HG03103 (cell line): Measurements from ENCODE around the gene CACNA1C.
"Not testable (repeated sequence)": the region's sequence is repeated elsewhere in the genome, so short reads cannot be mapped to it uniquely, and the experiment has no call there.

Experiments
- ATAC-seq: cut with Tn5 transposase; IDR thresholded peaks from one replicate; pipeline ENCODE4 v1.9.1; 2021; ENCODE audit warnings: low read depth; ENCODE audit not compliant: unreplicated experiment

The CACNA1C gene

DNA sequence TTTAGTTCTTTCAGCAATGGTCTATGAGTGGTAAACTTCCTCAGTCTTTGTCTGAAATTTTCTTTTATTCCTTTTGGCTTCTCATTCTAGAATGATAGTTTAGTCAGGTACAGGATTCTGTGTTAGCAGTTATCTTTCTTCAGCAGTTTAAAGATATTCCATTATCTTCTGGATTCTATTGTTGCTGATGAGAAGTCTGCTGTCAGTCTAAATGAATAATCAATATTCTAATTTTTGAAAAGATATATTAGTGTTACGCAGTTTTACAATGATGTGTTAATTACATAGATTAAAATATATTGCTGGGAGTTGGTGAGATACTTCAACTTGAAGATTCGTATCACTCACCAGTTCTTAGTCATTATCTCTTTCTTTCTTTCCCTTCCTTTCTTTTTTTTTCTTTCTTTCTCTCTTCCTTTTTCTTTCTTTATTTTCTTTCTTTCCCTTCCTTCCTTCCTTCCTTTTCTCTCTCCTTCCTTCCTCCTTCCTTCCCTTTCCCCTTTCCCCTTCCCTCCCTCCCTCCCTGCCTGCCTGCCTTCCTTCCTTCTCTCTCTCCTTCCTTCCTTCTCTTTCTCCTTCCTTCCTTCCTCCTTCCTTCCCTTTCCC lies 17.8 kb downstream of the CACNA1C start:
- no peak for ATAC-seq

DNA sequence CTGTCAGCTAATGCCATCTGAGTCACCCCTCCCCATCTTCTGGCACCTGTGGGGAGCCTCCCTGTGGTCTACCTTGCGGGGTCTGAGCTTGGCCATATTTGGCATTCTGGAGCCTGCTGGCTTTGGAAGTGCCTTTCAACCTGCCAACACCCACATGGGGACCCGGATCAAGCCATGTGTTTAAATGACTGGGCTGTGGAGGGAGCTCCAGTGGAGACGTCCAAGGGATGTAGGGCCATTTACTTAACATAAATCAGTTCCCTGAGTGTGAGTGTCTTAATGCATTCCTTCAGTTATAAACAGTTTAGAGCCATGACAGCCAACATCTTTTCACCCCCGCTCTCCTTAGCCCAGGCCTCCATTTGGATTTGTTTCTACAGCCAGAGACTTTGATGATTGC lies 22.0 kb downstream of the CACNA1C start:
- ATAC-seq = no peak

DNA sequence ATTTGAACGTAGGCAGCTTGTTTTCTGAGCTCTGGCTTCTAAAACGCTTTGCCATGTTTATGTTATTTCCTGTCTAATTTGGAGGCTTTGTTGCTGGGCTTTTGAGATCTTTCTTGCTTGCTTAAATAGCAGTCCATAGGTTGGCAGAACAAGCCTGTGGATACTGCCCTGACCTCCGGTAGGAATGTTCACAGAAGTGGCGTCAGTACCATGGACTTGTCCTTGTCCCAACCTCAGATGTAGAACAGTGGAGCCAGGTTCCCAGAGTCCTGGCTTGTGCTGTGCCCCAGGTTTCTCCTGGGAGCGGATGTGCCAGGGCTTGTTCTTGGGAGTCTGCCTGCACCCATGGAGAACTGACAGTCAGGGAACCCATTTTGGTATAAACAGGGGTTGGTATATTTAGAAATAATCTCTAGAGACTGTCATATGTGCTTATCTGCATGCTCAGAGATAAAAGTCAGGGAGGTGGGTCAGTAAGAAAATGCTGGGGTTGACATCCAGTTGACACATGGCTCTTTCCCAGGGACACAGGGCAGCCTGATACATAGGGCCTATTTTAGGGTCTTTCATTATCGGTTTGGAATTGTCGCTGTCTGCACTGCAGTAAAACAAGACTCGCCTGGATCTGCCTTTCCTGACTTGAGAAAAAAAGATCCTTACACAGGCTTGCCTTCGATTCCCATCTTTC lies 22.9 kb downstream of the CACNA1C start:
- ATAC-seq = no peak

DNA sequence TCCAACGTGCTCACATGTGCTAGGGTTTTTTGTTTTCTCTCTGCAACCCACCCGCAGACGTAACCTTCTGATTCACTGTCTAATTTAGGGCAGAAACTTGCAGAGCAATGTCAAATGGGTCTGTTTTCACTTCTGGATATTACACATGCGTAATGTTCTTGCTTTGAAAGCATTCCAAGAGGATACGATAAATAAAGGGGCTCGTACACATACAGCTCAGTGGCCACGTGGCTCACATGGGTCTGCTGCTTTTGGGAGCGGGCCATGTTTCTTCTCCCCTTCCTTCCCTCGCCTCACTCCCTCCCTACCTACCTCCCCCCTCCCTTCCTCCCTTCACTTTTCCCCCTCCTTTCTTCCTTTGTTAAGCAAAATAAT lies 23.4 kb downstream of the CACNA1C start:
- no peak for ATAC-seq

DNA sequence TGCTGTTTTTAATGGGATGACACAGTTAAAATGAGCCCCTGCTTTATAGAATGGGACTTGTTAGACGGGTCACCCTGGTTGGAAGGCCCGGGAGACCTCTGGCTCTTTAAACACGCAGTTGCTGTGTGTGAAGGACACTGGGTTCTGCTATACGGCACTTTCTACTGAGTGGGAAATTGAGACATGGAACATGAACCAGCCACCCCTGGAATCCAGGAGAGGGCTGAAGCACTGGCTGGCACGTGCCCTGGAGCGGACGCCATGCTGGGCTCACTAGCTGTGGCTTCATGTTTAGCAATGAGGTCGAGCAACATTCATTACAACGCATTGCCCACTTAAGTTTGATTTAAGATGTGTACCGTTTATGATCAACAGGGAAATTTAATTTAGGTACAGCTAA lies 23.9 kb downstream of the CACNA1C start:
- ATAC-seq = no peak

DNA sequence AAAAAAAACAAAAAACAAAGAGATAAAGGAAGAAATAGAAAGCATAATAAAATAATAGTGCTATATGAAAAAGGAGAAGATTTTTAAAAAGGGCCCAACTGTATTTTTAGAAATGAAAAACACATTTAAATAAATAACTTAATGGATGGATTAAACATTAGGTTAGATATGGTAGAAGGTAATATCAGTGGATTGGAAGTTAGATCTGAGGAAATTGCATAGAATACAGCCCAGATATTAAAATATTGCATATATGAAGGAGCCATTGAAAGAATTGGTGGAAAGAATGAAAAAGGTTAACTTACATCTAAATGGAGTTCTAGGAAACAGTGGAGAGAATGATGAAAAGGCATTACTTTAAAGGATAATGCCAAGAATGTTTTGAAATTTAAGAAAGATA lies 27.8 kb downstream of the CACNA1C start:
- ATAC-seq = no peak

DNA sequence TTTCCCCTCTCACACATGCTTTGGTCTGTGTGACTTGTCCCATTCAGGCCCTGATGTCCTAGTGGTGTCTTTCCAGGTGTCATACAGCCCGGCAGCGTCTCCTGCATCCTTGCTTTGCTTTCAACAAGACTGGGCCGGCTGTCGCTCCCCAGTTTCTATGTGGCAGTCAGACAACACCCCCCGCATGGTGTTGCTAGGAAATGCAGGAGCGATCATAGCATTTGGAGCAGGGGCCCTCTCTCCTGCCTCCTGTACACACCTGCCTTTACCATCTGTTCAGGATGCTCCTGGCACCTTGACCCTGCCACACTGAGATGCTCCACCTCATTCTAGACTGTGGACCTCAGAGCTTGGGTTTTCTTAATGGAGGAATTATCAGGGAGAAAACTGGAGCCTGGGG lies 29.5 kb downstream of the CACNA1C start:
- ATAC-seq = no peak

DNA sequence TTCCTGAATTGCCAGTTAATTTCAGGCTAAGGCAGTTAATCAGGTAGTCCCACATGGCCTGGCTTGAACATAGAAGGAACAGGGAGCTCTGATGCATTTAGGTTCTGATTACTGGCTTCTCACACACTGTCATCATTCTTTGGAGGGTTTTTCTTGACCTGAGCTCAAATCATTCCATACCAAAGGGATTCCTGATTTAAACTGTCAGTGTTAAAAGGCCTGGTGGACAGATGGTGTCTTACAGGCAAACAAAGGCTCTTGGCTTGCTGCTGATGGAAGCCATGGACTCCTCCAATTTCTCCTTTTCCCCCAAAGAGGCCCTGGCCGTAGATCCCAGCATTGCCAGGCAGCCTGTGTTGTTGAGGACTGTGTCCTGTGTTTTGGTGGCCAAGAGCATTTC lies 30.2 kb downstream of the CACNA1C start:
- no peak for ATAC-seq

DNA sequence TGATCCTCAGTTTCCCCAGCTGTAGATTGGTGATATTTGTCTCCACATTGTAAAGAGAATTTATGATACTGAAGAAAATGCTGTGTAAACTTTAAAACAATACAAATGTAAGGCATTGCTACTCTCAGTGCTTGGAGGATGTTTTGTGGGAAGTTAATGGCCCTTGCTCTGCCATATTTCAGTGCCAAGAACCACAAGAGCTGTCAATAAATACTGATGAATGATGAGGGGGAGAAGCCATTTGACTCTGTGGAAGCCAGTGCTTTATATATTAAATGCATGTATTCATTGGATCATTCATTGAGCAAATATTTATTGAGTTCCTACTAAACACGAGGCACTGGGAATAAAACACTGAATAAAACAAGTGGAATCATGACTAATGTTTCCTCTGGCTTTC lies 30.8 kb downstream of the CACNA1C start:
- no peak for ATAC-seq

DNA sequence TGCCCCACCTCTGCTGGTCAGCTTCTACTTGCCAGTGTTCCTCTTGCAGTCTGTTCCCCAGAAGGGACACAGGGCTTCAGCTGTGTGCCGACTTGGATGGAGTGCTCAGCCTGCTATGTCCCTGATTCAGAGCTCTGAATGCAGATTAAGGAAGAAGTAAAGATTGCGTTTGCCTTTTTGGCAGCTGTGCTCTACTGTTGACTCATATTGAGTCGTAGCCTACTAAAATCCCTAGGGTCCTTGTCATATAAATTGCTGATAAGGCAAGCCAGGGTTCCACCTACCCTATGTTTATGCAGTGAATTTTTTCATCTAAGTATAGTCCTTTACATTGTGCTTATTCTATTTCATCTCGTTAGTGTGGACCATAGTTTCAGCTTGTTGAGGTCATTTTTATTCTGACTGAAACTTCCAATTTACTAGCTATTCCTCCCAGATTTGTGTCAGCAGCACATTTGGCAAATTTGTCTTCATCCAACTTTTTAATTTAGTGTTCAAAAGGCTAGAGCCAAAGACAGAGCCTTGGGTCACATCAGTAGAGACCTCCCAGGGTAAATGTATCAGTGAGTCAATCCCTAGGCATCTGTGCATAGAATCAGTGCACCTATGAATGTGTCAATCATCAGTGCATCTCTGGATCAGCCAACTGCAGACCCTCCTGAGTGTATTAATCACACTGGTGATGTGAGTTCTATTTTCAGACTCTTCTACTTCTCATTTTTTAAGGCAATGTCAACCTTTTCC lies 31.9 kb downstream of the CACNA1C start:
- no peak for ATAC-seq

DNA sequence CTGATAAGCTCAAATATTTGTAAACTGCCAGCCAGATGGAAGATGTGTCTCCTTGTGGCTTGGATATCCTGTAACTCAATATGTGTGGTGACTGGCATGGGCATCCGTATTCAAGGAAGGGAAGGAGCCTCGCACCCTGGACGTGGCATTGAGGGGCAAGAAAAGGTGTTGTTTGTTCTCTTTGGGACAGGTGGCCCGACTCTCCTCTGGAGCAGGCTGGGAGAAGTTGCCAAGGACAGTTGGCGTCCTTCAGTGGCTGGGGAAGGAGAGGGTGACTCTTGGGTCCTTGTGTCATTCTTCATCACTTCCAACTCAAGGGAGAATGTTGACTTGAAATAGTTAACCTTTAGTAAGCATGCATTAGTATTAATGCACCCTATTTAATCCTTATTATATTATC lies 39.6 kb downstream of the CACNA1C start:
- ATAC-seq = no peak

DNA sequence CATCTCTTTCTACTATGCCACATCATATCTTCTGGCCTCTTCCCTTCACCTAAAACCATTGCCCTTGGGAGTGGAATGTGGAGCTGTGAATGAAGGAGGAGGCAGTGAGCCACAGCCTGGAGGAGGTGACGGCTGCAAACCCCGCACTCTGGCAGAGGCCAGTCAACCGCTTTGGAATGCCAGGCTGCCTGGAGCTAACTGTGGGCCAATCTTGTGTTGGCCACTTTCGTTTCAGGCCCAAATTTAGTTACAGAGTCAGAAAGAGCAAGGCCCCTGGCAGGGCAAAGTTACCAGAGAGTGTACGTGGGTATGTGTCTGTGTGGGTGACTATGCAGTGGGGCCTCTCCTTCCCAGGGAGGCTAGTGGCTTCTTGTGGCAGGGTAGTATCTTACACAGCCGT lies 40.1 kb downstream of the CACNA1C start:
- no peak for ATAC-seq

DNA sequence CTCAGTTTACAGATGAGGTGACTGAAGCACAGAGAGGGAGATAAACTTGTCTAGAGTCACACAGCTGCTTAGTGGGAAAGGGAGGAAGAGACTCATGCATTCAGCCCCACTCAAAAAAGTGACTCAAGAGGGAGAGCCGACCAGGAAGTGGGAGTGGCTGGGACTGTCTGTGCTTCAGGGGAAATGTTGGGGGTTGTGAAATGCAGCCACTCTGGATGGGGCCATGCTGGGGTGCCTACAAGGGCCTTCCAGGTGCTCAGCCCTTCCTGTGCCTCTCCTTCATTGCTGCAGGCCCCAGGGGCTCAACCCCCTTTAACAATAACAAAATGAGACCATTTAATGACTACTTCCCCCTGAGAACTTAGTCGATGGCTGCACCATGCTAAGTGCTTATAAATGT lies 41.8 kb downstream of the CACNA1C start:
- ATAC-seq = no peak

DNA sequence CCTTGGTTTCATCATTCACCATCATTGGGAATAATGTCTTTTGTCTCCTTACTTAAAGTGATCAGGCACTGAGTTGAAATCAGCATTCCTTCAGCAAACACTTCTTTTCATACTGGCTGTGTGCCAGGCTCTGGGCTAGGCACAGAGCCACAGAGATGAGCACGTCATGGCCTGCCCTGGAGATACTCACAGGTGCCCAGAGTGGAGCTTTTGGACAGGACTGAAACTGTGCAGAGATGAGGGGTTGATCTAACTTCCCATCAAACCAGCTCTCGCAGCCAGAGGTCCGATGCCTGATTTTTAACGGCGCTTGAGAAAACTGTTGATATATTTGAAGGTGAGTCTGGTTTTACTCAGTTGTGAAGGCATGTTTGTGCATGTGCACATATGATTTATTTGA lies 43.1 kb downstream of the CACNA1C start:
- ATAC-seq = no peak

DNA sequence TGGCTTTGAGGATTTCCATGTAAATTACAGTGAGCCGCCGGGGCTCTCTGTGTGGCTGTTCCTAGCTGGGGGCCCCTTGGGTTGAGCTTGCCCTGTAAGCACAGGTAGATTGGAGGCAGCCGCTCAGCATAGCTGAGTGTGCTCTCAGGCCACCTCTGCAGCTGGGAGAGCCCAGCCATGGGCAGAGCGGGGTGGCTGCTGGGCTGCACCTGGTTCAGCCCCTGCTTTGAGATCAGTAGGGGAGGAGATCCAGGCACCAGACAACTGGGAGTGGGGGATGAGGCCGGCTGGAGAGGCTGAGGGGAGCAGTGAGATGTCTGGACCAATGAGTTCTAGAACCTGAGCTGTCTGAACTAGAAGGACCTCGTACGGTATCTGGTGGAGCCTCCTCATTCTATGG lies 44.8 kb downstream of the CACNA1C start:
- no peak for ATAC-seq

DNA sequence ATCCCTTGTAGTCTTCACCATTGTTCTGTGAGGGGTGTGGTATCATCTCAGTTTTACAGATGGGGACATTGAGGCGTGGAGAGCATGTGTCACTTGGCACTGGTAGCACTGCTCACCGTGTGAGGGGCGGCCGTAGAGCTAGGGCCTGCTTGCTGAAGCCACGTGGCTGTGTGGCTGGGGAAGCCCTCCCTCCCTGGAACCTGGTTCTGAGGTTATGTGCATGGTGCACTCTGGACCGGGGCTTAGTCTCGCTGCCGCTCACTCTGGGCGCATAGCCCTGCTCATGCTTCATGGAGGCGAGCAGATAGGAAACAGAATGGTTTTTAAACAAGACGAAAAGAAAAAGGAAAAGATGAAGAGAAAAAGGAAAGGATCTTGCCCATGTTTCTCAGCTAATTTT lies 46.1 kb downstream of the CACNA1C start:
- ATAC-seq = no peak

DNA sequence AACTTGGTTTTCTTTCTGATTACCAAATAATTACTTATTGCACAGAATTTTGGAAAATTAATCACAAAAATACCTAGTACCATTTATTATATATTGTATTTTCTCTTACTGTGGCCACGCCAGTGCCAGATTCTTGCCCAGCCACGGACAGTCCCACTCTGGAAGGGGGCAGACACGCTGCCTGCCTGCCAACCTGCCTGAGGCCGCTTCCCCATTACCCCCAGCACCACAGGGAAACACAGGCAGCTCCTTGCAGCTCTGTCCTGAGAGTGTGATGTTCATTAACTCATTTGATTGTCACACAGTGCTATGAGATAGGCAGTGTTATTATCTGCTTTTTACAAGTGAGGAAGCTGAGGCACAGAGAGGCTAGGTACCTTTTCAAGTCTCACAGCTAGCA lies 46.8 kb downstream of the CACNA1C start:
- no peak for ATAC-seq

DNA sequence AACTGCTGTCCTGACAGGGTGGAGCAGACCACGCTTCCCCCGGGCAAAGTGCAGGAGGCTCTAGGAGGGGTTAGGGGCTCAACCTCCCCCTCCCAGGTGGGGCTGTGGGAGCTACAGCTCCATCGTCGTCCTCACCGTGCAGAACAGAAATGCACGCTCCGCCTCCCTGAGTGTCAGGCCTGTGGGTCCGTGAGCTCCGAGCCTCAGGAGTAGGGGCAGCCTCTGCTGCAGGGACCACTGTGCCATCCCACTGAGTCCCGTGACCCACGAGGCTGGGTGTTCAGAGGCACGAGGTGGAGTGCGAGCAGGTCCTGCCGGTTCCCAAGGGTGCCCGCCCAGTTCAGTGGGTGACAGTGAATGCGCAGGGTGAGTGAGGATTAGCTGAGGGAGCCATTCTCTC lies 48.6 kb downstream of the CACNA1C start:
- ATAC-seq = no peak

DNA sequence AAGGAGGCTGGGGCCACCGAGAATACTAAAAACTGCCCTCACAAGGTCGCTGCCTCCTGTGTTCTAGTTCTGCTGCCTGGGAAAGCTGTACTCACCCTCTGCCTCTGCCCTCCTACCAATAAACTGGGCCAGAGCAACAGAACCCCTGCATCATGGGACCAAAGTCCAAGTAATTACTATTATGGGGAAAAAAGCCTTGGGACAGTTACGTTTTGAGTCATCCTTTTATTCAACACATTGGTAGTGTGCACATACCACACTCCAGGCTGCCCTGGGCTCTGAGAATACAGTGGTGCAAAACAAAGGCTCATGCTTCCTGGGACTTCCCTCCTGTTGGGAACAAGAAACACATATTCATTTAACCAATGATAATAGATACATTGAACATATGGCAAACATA lies 49.0 kb downstream of the CACNA1C start:
- no peak for ATAC-seq

DNA sequence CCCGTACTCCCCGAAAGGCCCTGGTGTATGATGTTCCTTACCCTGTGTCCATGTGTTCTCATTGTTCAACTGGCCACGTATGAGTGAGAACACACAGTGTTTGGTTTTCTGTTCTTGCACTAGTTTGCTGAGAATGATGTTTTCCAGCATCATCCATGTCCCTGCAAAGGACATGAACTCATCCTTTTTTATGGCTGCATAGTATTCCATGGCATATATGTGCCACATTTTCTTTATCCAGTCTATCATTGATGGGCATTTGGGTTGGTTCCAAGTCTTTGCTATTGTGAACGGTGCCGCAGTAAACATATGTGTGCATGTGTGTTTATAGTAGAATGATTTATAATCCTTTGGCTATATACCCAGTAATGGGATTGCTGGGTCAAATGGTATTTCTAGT lies 49.9 kb downstream of the CACNA1C start:
- not testable (repeated sequence) for ATAC-seq

DNA sequence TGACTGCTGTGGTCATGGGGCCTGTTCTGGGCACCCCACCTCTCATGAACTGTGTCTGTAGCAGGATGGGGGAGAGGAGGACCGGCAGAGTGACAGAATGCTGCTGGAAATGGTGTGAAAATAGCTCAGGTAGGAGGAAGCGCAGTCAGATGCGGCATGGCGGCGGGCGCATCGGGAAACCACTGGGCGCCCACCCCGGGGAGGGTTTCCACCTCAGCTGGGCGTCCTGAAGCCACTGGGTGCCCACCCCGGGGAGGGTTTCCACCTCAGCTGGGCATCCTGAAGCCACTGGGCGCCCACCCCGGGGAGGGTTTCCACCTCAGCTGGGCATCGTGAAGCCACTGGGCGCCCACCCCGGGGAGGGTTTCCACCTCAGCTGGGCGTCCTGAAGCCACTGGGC lies 52.6 kb downstream of the CACNA1C start:
- not testable (repeated sequence) for ATAC-seq

DNA sequence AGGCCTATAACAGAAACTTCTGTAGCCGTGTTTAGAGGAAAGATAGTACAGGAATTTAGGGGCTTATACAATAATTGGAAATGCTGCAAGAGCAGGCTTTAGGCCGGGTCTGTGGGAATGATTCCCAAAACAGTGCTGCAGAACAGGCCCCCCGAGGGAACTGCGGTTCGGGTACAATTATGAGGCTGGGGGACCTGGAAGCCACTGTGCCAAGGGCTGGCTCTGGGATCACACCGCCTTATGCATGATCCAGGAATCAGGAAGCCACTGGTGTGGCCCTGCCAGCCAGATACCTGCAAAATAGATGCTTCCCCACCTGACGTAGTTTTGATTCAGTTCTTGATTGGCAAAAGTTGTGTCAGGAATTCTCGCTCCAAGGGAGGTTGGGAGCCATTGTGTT lies 55.4 kb downstream of the CACNA1C start:
- ATAC-seq = no peak
